KMS-11 (cell line): ENCODE measurements around the gene C3orf70.

Experiments
- H2AFZ ChIP-seq: fragments of 200-600 bp; sonication (generic); 2 replicates; pipeline ENCODE4 v1.6.1; 2016; ENCODE audit warnings: antibody characterized with exemption, mixed run types, low read depth
- H3K27ac ChIP-seq: fragments of 200-600 bp; sonication (generic); 2 replicates; pipeline ENCODE4 v1.6.1; 2016; ENCODE audit warnings: mild to moderate bottlenecking, mixed run types
- H3K27me3 ChIP-seq: fragments of 200-600 bp; sonication (generic); 2 replicates; pipeline ENCODE4 v1.6.1; 2017; ENCODE audit warnings: mild to moderate bottlenecking, low read depth, mixed run types, moderate library complexity; ENCODE audit not compliant: insufficient read depth
- H3K36me3 ChIP-seq: fragments of 200-600 bp; sonication (generic); 2 replicates; pipeline ENCODE4 v1.6.1; 2017; ENCODE audit warnings: mild to moderate bottlenecking, mixed run types; ENCODE audit not compliant: insufficient read depth
- H3K4me1 ChIP-seq: fragments of 200-600 bp; sonication (generic); 2 replicates; pipeline ENCODE4 v1.6.1; 2016; ENCODE audit warnings: mild to moderate bottlenecking, low read depth, mixed run types; ENCODE audit not compliant: poor library complexity, severe bottlenecking
- H3K4me2 ChIP-seq: fragments of 200-600 bp; sonication (generic); 2 replicates; pipeline ENCODE4 v1.7.0; 2016; ENCODE audit warnings: mild to moderate bottlenecking, mixed run types
- H3K4me3 ChIP-seq: fragments of 200-600 bp; sonication (generic); IDR thresholded peaks from 2 replicates; pipeline ENCODE4 v1.6.1; 2017; ENCODE audit warnings: low read depth, low read length, mixed read lengths; ENCODE audit not compliant: insufficient read depth
- H3K79me2 ChIP-seq: fragments of 200-600 bp; sonication (generic); 2 replicates; pipeline ENCODE4 v1.6.1; 2016; ENCODE audit warnings: low read depth, mixed run types; ENCODE audit not compliant: insufficient read depth
- H3K9ac ChIP-seq: fragments of 200-600 bp; sonication (generic); 2 replicates; pipeline ENCODE4 v1.6.1; 2016; ENCODE audit warnings: mild to moderate bottlenecking, mixed run types
- H4K20me1 ChIP-seq: fragments of 200-600 bp; sonication (generic); 2 replicates; pipeline ENCODE4 v1.6.1; 2016; ENCODE audit warnings: mild to moderate bottlenecking, mixed run types; ENCODE audit not compliant: insufficient read depth
- TF ChIP-seq, protein P1 (sequence below): fragments of 200-600 bp; sonication (generic); conservative IDR thresholded peaks from 2 replicates; pipeline ENCODE4 v1.6.1; 2017; ENCODE audit warnings: low read depth, mild to moderate bottlenecking, antibody characterized with exemption, low read length, moderate library complexity, mixed read lengths

Gene C3orf70

DNA sequence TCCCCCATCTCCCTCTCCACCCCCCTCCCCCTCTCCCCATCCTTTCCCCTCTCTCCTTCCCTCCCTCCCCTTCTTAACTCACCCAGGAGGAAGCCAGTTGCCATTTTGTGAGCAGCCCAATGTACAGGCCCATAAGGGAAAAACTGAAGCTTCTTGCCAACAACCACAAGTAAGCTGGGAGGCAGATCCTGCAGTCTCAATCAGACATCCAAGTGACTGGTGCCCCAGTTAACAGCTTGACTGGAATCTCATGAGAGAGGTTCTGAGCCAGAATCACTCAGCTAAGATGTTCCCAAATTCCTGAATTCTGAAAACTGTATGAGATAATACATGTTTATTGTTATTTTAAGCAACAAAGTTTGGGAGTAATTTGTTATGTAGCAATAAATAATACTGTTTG lies 90.7 kb downstream of the C3orf70 start:
- TF ChIP-seq, protein P1, sequence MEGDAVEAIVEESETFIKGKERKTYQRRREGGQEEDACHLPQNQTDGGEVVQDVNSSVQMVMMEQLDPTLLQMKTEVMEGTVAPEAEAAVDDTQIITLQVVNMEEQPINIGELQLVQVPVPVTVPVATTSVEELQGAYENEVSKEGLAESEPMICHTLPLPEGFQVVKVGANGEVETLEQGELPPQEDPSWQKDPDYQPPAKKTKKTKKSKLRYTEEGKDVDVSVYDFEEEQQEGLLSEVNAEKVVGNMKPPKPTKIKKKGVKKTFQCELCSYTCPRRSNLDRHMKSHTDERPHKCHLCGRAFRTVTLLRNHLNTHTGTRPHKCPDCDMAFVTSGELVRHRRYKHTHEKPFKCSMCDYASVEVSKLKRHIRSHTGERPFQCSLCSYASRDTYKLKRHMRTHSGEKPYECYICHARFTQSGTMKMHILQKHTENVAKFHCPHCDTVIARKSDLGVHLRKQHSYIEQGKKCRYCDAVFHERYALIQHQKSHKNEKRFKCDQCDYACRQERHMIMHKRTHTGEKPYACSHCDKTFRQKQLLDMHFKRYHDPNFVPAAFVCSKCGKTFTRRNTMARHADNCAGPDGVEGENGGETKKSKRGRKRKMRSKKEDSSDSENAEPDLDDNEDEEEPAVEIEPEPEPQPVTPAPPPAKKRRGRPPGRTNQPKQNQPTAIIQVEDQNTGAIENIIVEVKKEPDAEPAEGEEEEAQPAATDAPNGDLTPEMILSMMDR = no peak
- H3K9ac ChIP-seq = no peak overlapping the region
- no peaks in the 10 kb centered on the region for H3K79me2 ChIP-seq
- H3K4me2 ChIP-seq = no peak overlapping the region
- no peak overlapping the region for H3K4me3 ChIP-seq
- H3K27ac ChIP-seq = no peak overlapping the region
- H2AFZ ChIP-seq = no peak overlapping the region
- H3K36me3 ChIP-seq = no peaks in the 10 kb centered on the region
- no peaks in the 10 kb centered on the region for H3K4me1 ChIP-seq
- no peaks in the 10 kb centered on the region for H4K20me1 ChIP-seq
- H3K27me3 ChIP-seq = no peaks in the 10 kb centered on the region

DNA sequence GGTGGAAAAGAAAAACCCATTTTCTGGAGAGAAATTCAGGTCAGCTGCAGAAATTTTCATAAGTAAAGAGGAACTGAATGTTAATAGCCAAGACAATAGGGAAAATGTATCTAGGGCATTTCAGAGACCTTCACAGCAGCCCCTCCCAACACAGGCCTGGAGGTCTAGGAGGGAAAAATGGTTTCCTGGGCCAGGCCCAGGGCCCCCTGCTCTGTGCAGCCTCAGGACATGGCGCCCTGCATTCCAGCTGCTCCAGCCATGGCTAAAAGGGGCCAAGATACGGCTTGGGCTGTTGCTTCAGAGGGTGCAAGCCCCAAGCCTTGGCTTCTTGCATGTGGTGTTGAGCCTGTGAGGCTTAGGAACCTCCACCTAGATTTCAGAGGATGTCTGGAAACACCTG lies 92.2 kb downstream of the C3orf70 start:
- Histone ChIP-seq H3K4me1 (no peaks in the 10 kb centered on the region), H3K36me3 (no peaks in the 10 kb centered on the region), H2AFZ (no peak overlapping the region), H4K20me1 (no peaks in the 10 kb centered on the region), H3K79me2 (no peaks in the 10 kb centered on the region), H3K27ac (no peak overlapping the region), H3K9ac (no peak overlapping the region), H3K4me2 (no peak overlapping the region), H3K4me3 (no peak overlapping the region), H3K27me3 (no peaks in the 10 kb centered on the region)
- TF ChIP-seq, protein P1 = no peak

DNA sequence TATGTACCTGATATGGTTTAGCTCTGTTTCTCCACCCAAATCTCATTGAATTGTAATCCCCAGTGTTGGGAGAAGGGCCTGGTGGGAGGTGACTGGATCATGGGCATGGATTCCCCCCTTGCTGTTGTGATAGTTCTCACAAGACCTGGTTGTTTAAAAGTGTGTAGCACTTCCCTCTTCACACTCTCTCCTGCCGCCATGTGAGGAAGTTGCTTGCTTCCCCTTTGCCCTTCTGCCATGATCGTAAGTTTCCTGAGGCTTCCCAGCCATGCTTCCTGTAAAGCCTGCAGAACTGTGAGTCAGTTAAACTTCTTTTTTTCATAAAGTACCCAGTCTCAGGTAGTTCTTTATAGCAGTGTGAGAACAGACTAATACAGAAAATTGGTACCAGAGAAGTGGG lies 93.1 kb downstream of the C3orf70 start:
- Histone ChIP-seq H3K4me2 (no peak overlapping the region), H3K27me3 (no peaks in the 10 kb centered on the region), H2AFZ (no peak overlapping the region), H3K4me3 (no peak overlapping the region), H4K20me1 (no peaks in the 10 kb centered on the region), H3K4me1 (no peaks in the 10 kb centered on the region), H3K36me3 (no peaks in the 10 kb centered on the region), H3K27ac (no peak overlapping the region), H3K9ac (no peak overlapping the region), H3K79me2 (no peaks in the 10 kb centered on the region)
- TF ChIP-seq, protein P1 = no peak

DNA sequence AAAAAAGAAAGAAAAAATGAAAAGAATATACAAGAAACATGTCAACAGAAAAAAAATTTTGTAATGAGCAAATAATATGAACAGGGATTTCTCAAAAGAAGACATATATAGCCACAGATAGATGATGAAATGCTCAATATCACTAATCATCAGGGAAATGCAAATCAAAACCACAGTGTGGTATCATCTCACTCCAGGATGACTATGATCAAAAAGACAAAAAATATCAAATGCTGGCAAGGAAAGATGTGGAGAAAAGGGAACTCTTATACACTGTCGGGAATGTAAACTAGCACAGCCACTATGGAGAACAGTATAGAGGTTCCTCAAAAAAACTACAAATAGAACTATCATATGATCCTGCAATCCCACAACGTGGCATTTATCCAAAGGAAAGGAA lies 94.1 kb downstream of the C3orf70 start:
- no peaks in the 10 kb centered on the region for H3K27me3 ChIP-seq
- H3K4me1 ChIP-seq = no peaks in the 10 kb centered on the region
- H3K4me3 ChIP-seq = no peak overlapping the region
- no peaks in the 10 kb centered on the region for H4K20me1 ChIP-seq
- no peaks in the 10 kb centered on the region for H3K79me2 ChIP-seq
- H2AFZ ChIP-seq = no peak overlapping the region
- no peak overlapping the region for H3K4me2 ChIP-seq
- no peak overlapping the region for H3K9ac ChIP-seq
- no peaks in the 10 kb centered on the region for H3K36me3 ChIP-seq
- TF ChIP-seq, protein P1 = no peak
- H3K27ac ChIP-seq = no peak overlapping the region

DNA sequence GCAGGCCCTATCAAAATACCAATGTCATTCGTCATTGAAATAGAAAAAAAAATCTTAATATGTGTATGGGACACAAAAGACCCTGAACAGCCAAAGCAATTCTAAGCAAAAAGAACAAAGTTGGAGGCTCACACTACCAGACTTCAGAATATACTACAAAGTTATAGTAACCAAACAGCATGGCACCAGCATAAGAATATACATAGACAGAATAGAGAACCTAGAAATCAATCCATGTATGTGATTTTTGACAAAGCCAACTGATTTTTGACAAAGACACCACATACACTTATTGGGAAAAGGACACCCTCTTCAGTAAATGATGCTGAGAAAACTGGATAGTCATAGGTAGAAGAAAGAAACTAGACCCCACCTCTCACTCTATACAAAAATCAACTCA lies 95.0 kb downstream of the C3orf70 start:
- H4K20me1 ChIP-seq = no peaks in the 10 kb centered on the region
- TF ChIP-seq, protein P1 = no peak
- H3K27me3 ChIP-seq = no peaks in the 10 kb centered on the region
- H3K9ac ChIP-seq = no peak overlapping the region
- no peak overlapping the region for H2AFZ ChIP-seq
- no peaks in the 10 kb centered on the region for H3K4me1 ChIP-seq
- H3K4me3 ChIP-seq = no peak overlapping the region
- no peak overlapping the region for H3K4me2 ChIP-seq
- no peaks in the 10 kb centered on the region for H3K36me3 ChIP-seq
- no peak overlapping the region for H3K27ac ChIP-seq
- H3K79me2 ChIP-seq = no peaks in the 10 kb centered on the region
